K562 (cell line): ENCODE data around the gene PRM3. TPM values are rescaled to one million over a fixed set of nuclear protein-coding genes. Genes with fewer than 3 reads are reported as not detected.

Experiments used
- ARID4B ChIP-seq: sonication (generic); formaldehyde crosslinking; IDR thresholded peaks from 2 replicates; pipeline ENCODE4 v1.8.0; 2022; ENCODE audit warnings: mild to moderate bottlenecking, missing genetic modification reagents
- PURB ChIP-seq: sonication (generic); formaldehyde crosslinking; IDR thresholded peaks from 2 replicates; pipeline ENCODE4 v1.9.0; 2021; ENCODE audit warnings: low read depth, mild to moderate bottlenecking, missing genetic modification reagents
- TCF3 ChIP-seq: sonication (generic); formaldehyde crosslinking; IDR thresholded peaks from 2 replicates; pipeline ENCODE4 v1.4.0; 2020; ENCODE audit warnings: mild to moderate bottlenecking, missing genetic modification reagents
- ZBTB5 ChIP-seq: fragments of 450-650 bp; IDR thresholded peaks from 2 replicates; pipeline ENCODE4 v1.6.1; 2017; ENCODE audit warnings: antibody characterized with exemption
- polyA plus RNA-seq, 8 experiments: library from polyadenylated mRNA; depleted of rRNA in 4 of 8; stranded (reverse) in 5 of 8; unstranded in 3 of 8; fragments of >200 nt; fragmentation: Nextera tagmentation in 2 of 8; fragmentation: Illumina TruSeq in 1 of 8; extraction: Ambion mirVana in 2 of 8; extraction: Trizol in 1 of 8; gene quantifications; 2 replicates each; pipeline versions ENCODE4 v1.2.1 to v1.2.3, GENCODE V29; 2011 to 2014; ENCODE audit warnings: inconsistent platforms in 1 of 8, missing spikeins in 1 of 8
- total RNA-seq, 7 experiments: library from RNA; depleted of rRNA in 6 of 7; stranded (reverse); fragments of >200 nt in 6 of 7; fragmentation: Illumina TruSeq in 2 of 7; extraction: Trizol in 2 of 7; gene quantifications; 2 replicates each; pipeline versions ENCODE4 v1.2.1 to v1.2.3, GENCODE V29; 2011 to 2021; ENCODE audit warnings: low replicate concordance in 1 of 7
- TF ChIP-seq, protein P1 (sequence below): sonication (generic); formaldehyde crosslinking; IDR thresholded peaks from 2 replicates; pipeline ENCODE4 v1.8.0; 2022; ENCODE audit warnings: missing genetic modification reagents, mild to moderate bottlenecking, moderate library complexity, borderline replicate concordance

Gene PRM3
- total and polyA plus RNA-seq, 9 of the 15 experiments (the other 6 are each of a cell fraction or from before 2014, with no cell fraction given): not detected

DNA sequence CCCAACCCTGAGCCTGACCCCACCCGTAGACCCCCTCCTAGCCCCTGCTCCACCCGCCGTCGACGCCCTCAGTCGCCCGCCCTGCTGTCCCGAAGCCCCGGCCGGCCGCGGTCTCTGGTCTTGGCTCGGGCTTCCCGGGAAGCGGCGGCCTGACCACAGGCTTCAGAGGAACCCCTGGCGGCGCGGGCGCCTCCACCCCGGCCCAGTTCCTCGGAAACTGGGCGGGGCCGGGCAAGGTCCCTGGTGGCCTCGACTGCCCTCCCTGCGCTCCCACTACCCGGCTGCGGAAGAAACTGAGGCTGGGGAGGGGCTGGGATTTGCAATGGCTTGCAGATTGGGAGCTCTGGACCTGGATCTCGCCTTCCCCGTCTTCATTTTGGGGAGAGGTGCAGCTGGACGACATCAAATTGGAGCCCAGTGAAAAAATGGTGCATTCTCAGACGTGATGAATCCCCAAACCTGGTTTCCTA is 16.7 kb downstream of the PRM3 start (continued):
- TF ChIP-seq ARID4B (CRISPR knock-in tag) (peak; percentile 32; the same call in 1 of the 2 replicates), TCF3 (CRISPR knock-in tag) (no peak), ZBTB5 (no peak), PURB (CRISPR knock-in tag) (no peak)
- TF ChIP-seq, protein P1, sequence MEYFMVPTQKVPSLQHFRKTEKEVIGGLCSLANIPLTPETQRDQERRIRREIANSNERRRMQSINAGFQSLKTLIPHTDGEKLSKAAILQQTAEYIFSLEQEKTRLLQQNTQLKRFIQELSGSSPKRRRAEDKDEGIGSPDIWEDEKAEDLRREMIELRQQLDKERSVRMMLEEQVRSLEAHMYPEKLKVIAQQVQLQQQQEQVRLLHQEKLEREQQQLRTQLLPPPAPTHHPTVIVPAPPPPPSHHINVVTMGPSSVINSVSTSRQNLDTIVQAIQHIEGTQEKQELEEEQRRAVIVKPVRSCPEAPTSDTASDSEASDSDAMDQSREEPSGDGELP (CRISPR knock-in tag): peak; percentile 72; the same call in 1 of the 2 replicates
- TF ChIP-seq, all 486 proteins: peak for 11
